ENCODE data around the gene EIF4G3.

EIF4G3 gene

GRCh38 chr1:20823845-20824244 lies 352.9 kb downstream of the EIF4G3 start:
- Mint-ChIP-seq H3K27me3 (ENCODE audit: low read depth, poor library complexity) (peaks cover 8% of the 10 kb centered on the region), H3K9me3 (no peaks in the 10 kb centered on the region), H3K27ac (no peak overlapping the region), H3K4me3 (no peak overlapping the region), H3K36me3 (ENCODE audit: low read depth) (peaks cover 65% of the 10 kb centered on the region), H3K4me1 (no peaks in the 10 kb centered on the region)
- DNase-seq, result no peak
- TF ChIP-seq CTCF (IDR thresholded peaks at IDR 0.05), result no peak

- H3K4me1 Mint-ChIP-seq, result no peaks in the 10 kb centered on the region
- TF ChIP-seq CTCF (IDR thresholded peaks at IDR 0.05), result no peak
- H3K27ac Mint-ChIP-seq, result peak overlapping the region; percentile 11
Observed at GRCh38 chr1:20821466-20821865, 355.2 kb downstream of the EIF4G3 start.

GRCh38 chr1:20819818-20820217 lies 356.9 kb downstream of the EIF4G3 start:
- no peak overlapping the region for H3K4me3 Mint-ChIP-seq
- peaks cover 47% of the 10 kb centered on the region for H3K36me3 Mint-ChIP-seq (ENCODE audit: low read depth)
- H3K4me1 Mint-ChIP-seq, result no peaks in the 10 kb centered on the region
- peaks cover 4% of the 10 kb centered on the region for H3K27me3 Mint-ChIP-seq (ENCODE audit: low read depth, poor library complexity)
- peaks cover 6% of the 10 kb centered on the region for H3K9me3 Mint-ChIP-seq
- peak overlapping the region; percentile 44 for H3K27ac Mint-ChIP-seq
- no peak for DNase-seq
- TF ChIP-seq CTCF (IDR thresholded peaks at IDR 0.05), result no peak

More at GRCh38 chr1:20821466-20821865, 355.2 kb downstream of the EIF4G3 start:
- Mint-ChIP-seq H3K27me3 (ENCODE audit: low read depth, poor library complexity) (peaks cover 8% of the 10 kb centered on the region), H3K4me3 (no peak overlapping the region), H3K36me3 (ENCODE audit: low read depth) (peaks cover 56% of the 10 kb centered on the region), H3K9me3 (peaks cover 6% of the 10 kb centered on the region)
- DNase-seq, result no peak

DNA sequence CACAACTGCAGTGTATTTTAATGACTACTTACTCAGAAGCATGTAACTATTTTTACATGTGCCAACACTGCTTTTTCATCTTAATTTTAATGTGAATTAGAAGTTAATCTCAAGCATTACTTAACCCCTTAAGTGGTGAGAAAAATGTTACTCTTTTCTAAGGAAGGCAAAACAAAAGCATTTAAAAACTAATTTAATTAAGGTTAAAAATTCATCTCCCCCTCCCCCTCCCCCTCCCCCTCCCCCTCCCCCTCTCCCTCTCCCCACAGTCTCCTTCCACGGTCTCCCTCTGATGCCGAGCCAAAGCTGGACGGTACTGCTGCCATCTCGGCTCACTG lies 362.2 kb downstream of the EIF4G3 start:
- Mint-ChIP-seq H3K4me3 (no peak overlapping the region), H3K27me3 (ENCODE audit: low read depth, poor library complexity) (no peaks in the 10 kb centered on the region)

GRCh38 chr1:20811916-20812315 lies 364.8 kb downstream of the EIF4G3 start:
- Mint-ChIP-seq H3K27ac (no peak overlapping the region), H3K4me3 (no peak overlapping the region), H3K27me3 (ENCODE audit: low read depth, poor library complexity) (no peaks in the 10 kb centered on the region), H3K36me3 (ENCODE audit: low read depth) (peaks cover 57% of the 10 kb centered on the region), H3K4me1 (no peaks in the 10 kb centered on the region), H3K9me3 (peaks cover 7% of the 10 kb centered on the region)
- no peak for DNase-seq
- no peak for TF ChIP-seq CTCF (IDR thresholded peaks at IDR 0.05)

More for the DNA sequence above, 362.2 kb downstream of the EIF4G3 start:
- no peak for DNase-seq
- Mint-ChIP-seq H3K9me3 (peaks cover 13% of the 10 kb centered on the region), H3K27ac (no peak overlapping the region), H3K4me1 (no peaks in the 10 kb centered on the region), H3K36me3 (ENCODE audit: low read depth) (peaks cover 53% of the 10 kb centered on the region)
- no peak for TF ChIP-seq CTCF (IDR thresholded peaks at IDR 0.05)

GRCh38 chr1:20793236-20793635 lies 383.5 kb downstream of the EIF4G3 start:
- Mint-ChIP-seq H3K4me1 (peaks cover 8% of the 10 kb centered on the region), H3K27me3 (ENCODE audit: low read depth, poor library complexity) (no peaks in the 10 kb centered on the region), H3K36me3 (ENCODE audit: low read depth) (peaks cover 4% of the 10 kb centered on the region), H3K4me3 (no peak overlapping the region), H3K27ac (no peak overlapping the region), H3K9me3 (no peaks in the 10 kb centered on the region)
- TF ChIP-seq CTCF (IDR thresholded peaks at IDR 0.05), result no peak
- no peak for DNase-seq

Data from nephron progenitor cell (in vitro differentiated cells).